A673 (cell line): ENCODE results near the gene DCLK1. TPM values are rescaled to one million over a fixed set of nuclear protein-coding genes. Genes with fewer than 3 reads are reported as not detected.

Source experiments
- BruUV-seq: library from RNA; stranded (reverse); fragments of 400-500 nt; replicated peaks from 2 replicates; lab custom pipeline; 2021; lab: Mats Ljungman, UMichigan
- CTCF ChIA-PET: fragments of 300-600 bp; sonication (Branson Sonifier 250); formaldehyde crosslinking; loops from one replicate; lab custom pipeline; 2022; ENCODE audit warnings: antibody characterized with exemption; lab: Charles Lee
- POLR2A ChIA-PET: fragments of 300-600 bp; sonication (Branson Sonifier 250); formaldehyde crosslinking; loops from one replicate; lab custom pipeline; 2022; ENCODE audit warnings: antibody characterized with exemption; ENCODE audit not compliant: low non-redundant PET; lab: Charles Lee
- DNase-seq: peaks from one replicate; pipeline ENCODE4 v3.0.0-alpha.2; 2015; ENCODE audit warnings: low spot score
- H3K27ac ChIP-seq: fragments of 200-600 bp; sonication (generic); 2 replicates; pipeline ENCODE4 v1.5.1; 2016; ENCODE audit warnings: mixed run types, low read depth, mild to moderate bottlenecking, mixed read lengths, antibody characterized with exemption, low read length; ENCODE audit not compliant: poor library complexity, severe bottlenecking
- H3K27me3 ChIP-seq: fragments of 200-600 bp; sonication (generic); replicated peaks from 2 replicates; pipeline ENCODE4 v1.6.1; 2017; ENCODE audit warnings: mixed run types, low read depth, mild to moderate bottlenecking, mixed read lengths, antibody characterized with exemption, low read length; ENCODE audit not compliant: insufficient read depth, poor library complexity
- H3K36me3 ChIP-seq: fragments of 200-600 bp; sonication (generic); 2 replicates; pipeline ENCODE4 v1.6.1; 2016; ENCODE audit warnings: mixed run types, mild to moderate bottlenecking, mixed read lengths, antibody characterized with exemption, low read length; ENCODE audit not compliant: insufficient read depth, poor library complexity, severe bottlenecking
- H3K4me1 ChIP-seq: fragments of 200-600 bp; sonication (generic); 2 replicates; pipeline ENCODE4 v1.6.1; 2017; ENCODE audit warnings: mixed run types, mild to moderate bottlenecking, mixed read lengths, antibody characterized with exemption, low read length; ENCODE audit not compliant: insufficient read depth, poor library complexity, severe bottlenecking
- H3K4me3 ChIP-seq: fragments of 200-600 bp; sonication (generic); 2 replicates; pipeline ENCODE4 v1.5.1; 2016; ENCODE audit warnings: low read depth, mixed run types, mild to moderate bottlenecking, mixed read lengths, low read length; ENCODE audit not compliant: poor library complexity, severe bottlenecking
- H3K9me3 ChIP-seq: fragments of 200-600 bp; sonication (generic); 2 replicates; pipeline ENCODE4 v1.6.1; 2016; ENCODE audit warnings: mixed run types, low read depth, mild to moderate bottlenecking, mixed read lengths, antibody characterized with exemption, low read length; ENCODE audit not compliant: poor library complexity, severe bottlenecking
- EZH2 ChIP-seq: fragments of 200-600 bp; sonication (generic); IDR thresholded peaks from 2 replicates; pipeline ENCODE4 v1.6.1; 2017; ENCODE audit warnings: borderline replicate concordance, low read depth, mild to moderate bottlenecking, mixed read lengths, antibody characterized with exemption, low read length; ENCODE audit not compliant: poor library complexity, severe bottlenecking
- intact Hi-C: fragments of 100-400 bp; cut with micrococcal nuclease; formaldehyde crosslinking; loops from one replicate; pipeline ENCODE4 v1.10.0; 2022; ENCODE audit not compliant: unreplicated experiment
- total RNA-seq: library from RNA; stranded (reverse); gene quantifications from 2 replicates; pipeline ENCODE4 v1.2.3, GENCODE V29; 2021
- TF ChIP-seq, protein P1 (sequence below): fragments of 300-800, 200-600 bp; sonication (generic); conservative IDR thresholded peaks from 2 replicates; pipeline ENCODE4 v1.5.1; 2017; ENCODE audit warnings: low read depth, mild to moderate bottlenecking, antibody characterized with exemption, low read length, moderate library complexity, mixed read lengths

The DCLK1 gene
- total RNA-seq, 1 experiment from 2014 or later = 11.2 TPM

DNA sequence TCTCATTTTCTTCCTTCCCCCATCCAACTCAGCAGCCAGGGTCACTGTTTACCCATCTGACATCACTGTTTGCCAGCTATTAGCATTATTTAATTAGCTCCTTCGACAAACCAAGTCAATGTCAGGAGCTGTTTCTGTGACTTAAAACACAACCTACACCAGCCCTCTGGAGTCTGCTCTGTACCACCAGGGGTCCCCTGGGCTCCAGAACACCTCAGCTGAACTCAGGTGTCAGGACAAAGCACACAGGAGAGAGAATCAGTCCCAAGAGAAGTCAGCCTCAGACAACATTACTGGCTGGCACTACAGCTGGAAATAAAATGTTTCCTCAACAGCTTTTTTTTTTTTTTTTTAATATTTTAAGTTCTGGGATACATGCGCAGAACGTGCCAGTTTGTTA is 45.1 kb downstream of the DCLK1 start:
- intact Hi-C loops = no loop called here
- H3K36me3 ChIP-seq = no peaks in the 10 kb centered on the region
- no peak for DNase-seq
- H3K4me1 ChIP-seq = peaks cover 12% of the 10 kb centered on the region
- no peak overlapping the region for H3K4me3 ChIP-seq
- TF ChIP-seq, protein P1, sequence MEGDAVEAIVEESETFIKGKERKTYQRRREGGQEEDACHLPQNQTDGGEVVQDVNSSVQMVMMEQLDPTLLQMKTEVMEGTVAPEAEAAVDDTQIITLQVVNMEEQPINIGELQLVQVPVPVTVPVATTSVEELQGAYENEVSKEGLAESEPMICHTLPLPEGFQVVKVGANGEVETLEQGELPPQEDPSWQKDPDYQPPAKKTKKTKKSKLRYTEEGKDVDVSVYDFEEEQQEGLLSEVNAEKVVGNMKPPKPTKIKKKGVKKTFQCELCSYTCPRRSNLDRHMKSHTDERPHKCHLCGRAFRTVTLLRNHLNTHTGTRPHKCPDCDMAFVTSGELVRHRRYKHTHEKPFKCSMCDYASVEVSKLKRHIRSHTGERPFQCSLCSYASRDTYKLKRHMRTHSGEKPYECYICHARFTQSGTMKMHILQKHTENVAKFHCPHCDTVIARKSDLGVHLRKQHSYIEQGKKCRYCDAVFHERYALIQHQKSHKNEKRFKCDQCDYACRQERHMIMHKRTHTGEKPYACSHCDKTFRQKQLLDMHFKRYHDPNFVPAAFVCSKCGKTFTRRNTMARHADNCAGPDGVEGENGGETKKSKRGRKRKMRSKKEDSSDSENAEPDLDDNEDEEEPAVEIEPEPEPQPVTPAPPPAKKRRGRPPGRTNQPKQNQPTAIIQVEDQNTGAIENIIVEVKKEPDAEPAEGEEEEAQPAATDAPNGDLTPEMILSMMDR = no peak
- TF ChIP-seq EZH2 = no peak
- no peaks in the 10 kb centered on the region for H3K27me3 ChIP-seq
- H3K27ac ChIP-seq = no peak overlapping the region
- CTCF ChIA-PET = no interaction called here
- H3K9me3 ChIP-seq = no peaks in the 10 kb centered on the region
- no TSS peak for BruUV-seq
- POLR2A ChIA-PET = no interaction called here

GRCh38 chr13:36084131-36084530 is 47.1 kb downstream of the DCLK1 start:
- no peaks in the 10 kb centered on the region for H3K27me3 ChIP-seq
- H3K36me3 ChIP-seq = no peaks in the 10 kb centered on the region
- POLR2A ChIA-PET = no interaction called here
- H3K4me1 ChIP-seq = peaks cover 8% of the 10 kb centered on the region
- no peak overlapping the region for H3K4me3 ChIP-seq
- BruUV-seq = no TSS peak
- no peak for DNase-seq
- no peaks in the 10 kb centered on the region for H3K9me3 ChIP-seq
- TF ChIP-seq, protein P1 = no peak
- no peak for TF ChIP-seq EZH2
- no peak overlapping the region for H3K27ac ChIP-seq
- CTCF ChIA-PET = no interaction called here
- intact Hi-C loops = no loop called here

- POLR2A ChIA-PET = no interaction called here
- BruUV-seq = no TSS peak
- H3K36me3 ChIP-seq = no peaks in the 10 kb centered on the region
- no peaks in the 10 kb centered on the region for H3K27me3 ChIP-seq
- no peak for TF ChIP-seq EZH2
- TF ChIP-seq, protein P1 = no peak
- intact Hi-C loops = no loop called here
- H3K4me1 ChIP-seq = peaks cover 8% of the 10 kb centered on the region
- H3K4me3 ChIP-seq = no peak overlapping the region
- CTCF ChIA-PET = no interaction called here
- no peak for DNase-seq
- no peak overlapping the region for H3K27ac ChIP-seq
- no peaks in the 10 kb centered on the region for H3K9me3 ChIP-seq
Observed at GRCh38 chr13:36082806-36083205, 48.4 kb downstream of the DCLK1 start.
